ENCODE results near the gene PPP1R10.

The PPP1R10 gene

DNA sequence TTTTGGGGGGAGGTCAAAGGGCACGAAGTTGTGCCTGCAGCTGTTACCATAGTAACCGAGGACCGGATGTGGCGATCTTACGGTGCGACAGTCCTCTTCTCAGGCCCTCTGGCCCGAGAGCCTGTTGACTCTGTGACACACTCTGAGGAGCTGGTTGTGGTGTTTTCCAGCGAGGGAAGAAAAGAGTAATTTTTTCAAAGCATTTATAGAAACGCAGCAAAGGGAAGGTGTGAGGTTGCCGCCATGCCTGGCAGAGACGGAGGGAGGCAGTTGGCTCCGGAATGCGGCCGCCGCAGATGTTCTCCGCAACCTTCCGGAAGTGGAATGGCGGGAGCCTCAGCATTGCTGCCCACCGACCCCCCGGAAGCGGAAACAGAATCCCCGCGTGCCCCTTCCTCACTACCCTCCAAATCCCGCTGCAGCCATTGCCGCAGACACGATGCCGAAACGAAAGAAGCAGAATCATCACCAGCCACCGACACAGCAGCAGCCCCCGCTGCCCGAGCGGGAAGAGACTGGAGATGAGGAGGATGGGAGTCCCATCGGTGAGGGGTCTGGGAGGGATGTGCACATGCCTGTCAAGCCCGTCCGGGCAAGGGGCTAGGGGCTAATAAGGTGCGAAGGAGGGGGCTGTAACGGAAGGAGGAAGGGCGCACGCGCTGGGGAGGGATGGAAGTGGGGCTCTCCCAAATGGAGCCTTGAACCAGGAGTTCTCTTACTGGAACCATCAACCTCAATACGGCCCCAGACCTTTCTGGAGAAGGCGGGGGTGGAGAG is 59.9 kb downstream of the PPP1R10 start, which contains the start of gene PRR3:
Gene PRR3, plus strand, starts transcription at position 390 of the 777 bp plus-strand sequence. Its CDS starts 50 bp downstream, at position 440.
- DNase-seq (ENCODE audit: low read depth, low spot score), result peak; percentile 91

DNA sequence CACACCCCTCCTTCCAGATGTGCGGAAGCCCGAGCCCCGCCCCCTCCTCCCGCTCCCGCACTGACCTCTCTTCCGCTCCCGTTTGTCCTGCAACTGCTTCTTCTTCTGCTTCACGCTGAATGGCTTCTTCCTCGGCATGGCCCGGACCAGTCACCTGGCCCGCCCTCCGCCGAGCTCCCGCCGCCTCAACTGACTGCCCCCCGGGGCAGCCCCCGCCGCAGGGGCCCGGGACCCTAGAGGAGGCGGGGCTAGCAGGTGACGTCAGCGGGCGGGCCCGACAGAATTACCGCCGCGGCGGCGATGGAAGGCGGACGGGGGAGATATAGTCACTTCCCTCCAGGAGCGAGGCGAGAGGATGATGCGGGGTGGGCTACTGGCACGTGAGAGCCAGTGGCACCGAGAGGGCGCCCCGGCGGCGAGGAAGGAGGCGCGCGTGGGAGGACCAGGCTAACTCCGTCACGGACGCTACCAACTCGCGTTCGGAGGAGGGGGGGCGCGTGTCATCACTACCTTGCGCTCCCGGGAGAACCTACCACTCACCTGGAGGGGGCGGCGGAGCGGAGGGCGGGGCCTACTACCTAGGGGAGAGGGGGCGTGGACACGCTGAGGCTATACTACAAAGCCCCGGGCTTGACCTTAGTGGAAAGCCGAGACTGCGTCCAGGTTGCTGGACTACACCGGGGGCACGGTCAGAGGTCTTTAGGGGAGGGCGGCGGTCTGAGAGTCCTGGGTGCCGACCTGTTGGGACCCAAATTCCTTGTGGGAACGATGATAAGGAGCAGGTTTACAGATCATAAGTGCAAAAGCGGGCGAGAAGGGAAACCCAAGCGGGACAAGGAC is 60.8 kb downstream of the PPP1R10 start, which contains the start of gene GNL1:
Gene GNL1, minus strand, starts transcription at position 424 of the 840 bp plus-strand sequence. Its CDS starts 286 bp downstream, at position 138.
- peak; percentile 96 for DNase-seq (ENCODE audit: low read depth, low spot score)

DNA sequence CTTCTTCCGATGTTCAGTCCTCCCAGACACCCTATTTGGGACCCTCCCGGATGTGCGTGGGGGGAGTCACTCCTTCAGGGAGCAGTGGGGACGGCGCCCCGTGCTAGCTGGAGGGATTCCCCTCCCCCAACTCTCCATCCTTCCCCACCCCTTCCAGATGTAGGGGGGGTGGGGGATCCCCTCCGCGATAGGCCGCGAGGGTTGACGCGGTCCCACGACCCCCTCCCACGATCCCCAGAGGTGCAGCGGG is 61.3 kb downstream of the PPP1R10 start:
- DNase-seq (ENCODE audit: low read depth, low spot score), result no peak

DNA sequence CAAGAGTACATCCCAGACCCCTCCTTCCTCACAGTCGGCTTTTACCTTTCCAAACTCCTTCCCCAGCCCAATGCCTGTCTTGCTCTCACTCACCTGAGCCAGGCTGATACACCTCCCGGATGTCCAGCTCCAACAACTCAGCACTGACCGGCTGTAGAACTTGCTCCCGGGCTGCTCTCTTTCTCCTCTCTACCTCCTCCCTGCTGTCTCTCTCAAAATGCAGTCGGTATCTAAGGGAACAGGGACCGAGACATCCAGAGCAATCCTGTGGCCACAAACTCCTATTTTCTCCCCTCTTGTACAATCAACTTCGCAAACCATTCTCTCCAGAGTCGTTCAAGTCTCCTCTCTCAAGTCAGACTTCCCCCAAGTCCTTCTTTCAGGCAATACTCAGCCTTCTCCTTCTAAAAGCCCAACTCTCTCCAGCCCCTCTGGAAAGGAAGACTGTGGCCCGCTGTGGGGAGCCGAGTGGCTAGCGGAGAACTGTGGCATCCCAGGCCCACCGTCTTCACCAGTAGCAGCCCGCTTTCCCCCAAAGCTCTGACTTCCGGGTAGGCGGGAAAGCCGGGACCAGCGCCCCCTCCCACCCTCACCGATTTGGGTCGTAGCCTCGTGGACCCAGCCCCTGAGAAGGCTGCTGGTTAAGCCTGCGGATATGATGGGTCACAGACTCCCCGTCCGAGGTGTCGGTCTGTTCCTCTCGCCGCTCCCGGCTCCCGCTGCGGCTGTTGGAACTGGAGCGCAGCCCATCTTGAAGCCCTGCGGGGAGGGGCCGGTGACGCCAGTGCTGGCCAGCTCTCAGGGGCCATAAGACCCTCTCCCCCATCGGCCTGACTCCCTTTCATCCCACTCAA is 61.9 kb downstream of the PPP1R10 start:
- peak; percentile 77 for DNase-seq (ENCODE audit: low read depth, low spot score)

DNA sequence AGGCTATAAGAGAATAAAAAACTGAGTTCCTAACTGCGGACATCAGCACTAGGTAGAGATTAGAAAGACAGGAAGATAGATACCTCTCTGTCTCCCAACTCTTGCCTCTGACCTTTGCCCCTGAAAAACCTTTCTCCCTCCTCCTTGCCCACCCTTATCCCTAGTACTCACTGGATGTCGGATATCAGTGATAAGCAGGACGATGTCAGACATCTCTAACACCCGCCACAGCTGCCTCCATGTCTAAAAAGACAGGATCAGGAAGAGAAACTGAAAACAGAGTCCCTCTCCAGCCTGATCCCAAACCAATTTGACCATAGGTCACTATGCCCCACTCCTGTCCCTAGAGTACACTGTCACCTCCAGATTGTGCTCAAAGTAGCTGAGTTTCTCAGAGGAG is 62.6 kb downstream of the PPP1R10 start:
- no peak for DNase-seq (ENCODE audit: low read depth, low spot score)
